GM12801 (cell line): ENCODE results near the gene MEOX2.

Experiments
- TF ChIP-seq, protein P1 (sequence below): IDR thresholded peaks from one replicate; pipeline ENCODE4 v1.5.1; 2011; ENCODE audit warnings: control low read depth; ENCODE audit not compliant: insufficient read length; ENCODE audit errors: extremely low read depth

MEOX2 gene

DNA sequence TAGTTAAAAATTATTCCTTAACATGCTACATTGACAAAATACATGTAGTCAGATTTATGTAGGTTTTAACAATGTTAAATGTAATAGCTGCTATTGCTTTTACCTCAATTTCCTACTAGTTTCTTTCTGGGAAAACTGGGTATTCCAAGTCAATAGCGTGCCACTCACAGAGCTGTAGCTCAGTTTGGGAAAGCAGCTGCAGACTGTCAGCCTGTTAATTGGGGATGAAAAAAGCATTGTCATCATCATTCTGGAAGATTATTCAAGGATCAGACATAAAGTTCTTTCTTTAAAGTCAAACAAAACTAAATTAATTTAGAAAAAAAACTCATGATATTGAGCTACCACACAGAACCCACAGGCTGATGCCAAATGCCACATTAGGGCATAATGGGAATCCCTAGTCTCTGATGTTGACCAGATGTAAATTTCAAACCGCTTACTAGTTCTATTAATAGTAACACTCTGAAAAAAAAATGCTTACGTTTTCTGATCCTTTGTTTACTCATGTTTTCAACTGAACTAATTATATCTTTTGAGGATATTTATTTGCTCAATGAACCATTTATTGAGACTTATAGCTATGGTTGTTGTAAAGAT lies 105.0 kb downstream of the MEOX2 start:
- TF ChIP-seq, protein P1, sequence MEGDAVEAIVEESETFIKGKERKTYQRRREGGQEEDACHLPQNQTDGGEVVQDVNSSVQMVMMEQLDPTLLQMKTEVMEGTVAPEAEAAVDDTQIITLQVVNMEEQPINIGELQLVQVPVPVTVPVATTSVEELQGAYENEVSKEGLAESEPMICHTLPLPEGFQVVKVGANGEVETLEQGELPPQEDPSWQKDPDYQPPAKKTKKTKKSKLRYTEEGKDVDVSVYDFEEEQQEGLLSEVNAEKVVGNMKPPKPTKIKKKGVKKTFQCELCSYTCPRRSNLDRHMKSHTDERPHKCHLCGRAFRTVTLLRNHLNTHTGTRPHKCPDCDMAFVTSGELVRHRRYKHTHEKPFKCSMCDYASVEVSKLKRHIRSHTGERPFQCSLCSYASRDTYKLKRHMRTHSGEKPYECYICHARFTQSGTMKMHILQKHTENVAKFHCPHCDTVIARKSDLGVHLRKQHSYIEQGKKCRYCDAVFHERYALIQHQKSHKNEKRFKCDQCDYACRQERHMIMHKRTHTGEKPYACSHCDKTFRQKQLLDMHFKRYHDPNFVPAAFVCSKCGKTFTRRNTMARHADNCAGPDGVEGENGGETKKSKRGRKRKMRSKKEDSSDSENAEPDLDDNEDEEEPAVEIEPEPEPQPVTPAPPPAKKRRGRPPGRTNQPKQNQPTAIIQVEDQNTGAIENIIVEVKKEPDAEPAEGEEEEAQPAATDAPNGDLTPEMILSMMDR = no peak

DNA sequence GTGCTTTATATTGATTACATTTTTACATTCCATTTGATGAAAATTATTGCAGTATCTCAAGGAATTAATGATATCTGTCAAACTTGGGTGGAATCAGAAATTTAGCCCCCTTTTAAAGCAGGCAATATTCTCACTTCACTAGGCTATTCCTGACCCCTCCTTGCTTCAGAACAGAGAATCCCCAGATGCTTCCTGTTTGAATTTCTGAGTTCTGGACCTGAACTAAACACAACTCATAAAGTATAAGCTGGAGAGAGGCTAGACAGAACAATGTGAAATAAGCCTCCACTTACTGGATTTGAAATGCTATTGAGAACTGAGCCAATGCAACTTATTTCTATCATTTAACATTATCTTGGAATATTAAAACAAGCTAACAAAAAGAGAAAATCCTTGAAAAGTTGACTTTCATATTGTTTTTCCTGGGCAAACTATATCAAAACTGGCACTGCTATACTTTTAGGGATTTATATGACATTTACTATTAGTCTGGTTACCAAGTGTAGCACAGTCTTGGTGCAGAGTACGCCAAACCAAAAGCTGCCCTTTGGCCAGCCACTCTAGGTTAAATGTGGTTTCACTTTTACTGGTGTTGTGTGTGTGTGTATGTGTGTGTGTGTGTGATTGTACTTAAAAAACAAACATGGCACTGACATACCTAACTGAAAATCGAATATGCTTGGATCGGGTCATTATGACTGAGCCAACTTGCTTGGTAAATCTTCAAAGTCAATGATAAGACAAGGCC lies 105.7 kb downstream of the MEOX2 start:
- TF ChIP-seq, protein P1 = no peak

DNA sequence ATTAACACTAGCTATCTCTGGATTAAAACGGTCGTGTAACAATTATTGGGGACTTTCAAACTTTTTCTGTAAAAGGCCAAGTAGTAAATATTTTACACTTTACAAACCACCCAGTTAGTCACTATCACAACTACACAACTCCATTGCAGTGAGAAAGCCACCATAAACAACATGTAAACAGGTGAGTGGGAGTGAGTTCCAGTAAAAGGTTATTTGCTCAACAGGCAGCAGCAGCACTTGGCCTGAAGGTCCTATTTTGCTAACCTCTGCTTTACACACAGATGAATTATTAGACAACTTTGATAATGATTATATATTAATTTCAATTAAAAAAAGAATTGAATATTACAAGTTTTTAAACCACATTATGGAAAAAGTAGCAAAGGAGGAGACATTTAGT lies 108.9 kb downstream of the MEOX2 start:
- TF ChIP-seq, protein P1 = no peak

DNA sequence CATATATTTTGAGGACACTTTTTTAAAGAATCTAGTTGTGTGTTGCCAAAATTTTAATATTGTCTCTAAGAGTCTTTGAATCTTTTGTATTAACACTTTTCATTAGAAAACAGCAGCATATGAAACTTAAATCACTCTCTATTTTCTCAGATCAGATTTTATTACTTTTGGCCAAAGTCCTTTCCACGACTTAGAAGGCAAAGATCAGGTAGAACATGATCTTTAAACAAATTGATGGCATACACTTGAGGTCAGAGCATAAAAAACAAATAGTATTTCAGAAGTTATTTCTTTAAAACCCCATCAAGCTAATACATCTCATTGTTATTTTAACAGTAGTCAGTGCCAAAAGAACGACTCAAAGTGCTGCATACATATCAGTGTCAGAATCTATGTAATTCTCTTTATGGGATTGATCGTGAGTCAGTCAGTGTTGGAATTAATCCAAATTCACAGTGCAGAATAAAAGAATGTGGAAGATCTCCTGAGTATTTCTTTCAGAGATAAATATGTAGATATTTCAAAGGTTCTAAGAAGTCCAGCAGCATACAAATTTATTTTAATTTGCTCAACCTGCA lies 115.1 kb downstream of the MEOX2 start:
- TF ChIP-seq, protein P1 = no peak

DNA sequence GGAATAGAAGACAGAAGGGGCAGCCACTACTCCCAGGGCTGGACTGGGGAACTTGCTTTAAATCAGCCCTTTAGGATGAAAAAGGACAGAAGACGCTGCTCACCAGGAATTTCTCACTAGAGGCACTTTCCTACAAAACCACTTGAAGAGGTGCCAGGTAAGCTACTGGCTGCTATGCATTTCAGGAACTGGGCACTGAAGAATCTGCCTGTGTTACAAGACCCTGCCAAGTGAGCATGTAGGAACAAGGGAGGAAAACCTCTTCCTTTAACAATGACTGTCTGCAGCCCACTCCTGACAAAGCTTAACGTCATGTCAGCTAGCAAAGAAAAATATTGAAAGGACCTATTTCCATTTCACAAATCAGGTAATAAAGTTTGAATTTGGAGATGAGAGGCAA lies 118.8 kb downstream of the MEOX2 start:
- TF ChIP-seq, protein P1 = no peak

DNA sequence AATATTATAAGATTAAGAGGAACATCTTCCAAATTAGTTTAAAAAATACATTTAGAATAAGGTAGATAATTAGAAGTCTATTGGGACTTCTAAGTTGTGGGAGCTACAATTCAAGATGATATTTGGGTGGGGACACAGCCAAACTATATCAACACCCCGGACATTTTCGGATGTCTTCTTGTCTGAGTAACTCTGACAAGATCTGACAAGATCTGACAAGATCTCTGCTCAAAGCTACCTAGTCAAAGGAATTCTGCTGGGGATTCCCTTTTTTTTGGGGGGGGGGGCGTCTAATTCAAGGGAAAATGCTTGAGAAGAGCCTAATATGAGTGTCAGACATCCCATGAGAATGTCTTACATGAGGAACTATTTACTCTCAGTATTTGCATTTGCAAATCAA lies 119.4 kb downstream of the MEOX2 start:
- TF ChIP-seq, protein P1 = no peak

DNA sequence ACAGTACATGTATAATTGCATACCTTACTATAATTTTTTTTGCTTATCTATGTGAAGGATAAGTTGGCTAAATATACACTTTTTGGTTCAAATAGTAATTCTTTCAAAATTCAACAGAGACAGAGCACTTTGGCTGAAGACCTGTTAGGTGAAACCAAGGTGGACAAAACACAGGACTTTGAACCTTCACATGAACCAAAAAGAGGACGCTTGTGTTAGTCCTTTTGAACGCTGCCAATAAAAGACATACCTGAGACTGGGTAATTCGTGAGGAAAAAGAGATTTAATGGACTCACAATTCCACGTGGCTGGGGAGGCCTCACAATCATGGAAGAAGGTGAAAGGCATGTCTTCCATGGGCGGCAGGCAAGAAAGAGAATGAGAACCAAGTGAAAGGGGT lies 120.0 kb downstream of the MEOX2 start:
- TF ChIP-seq, protein P1 = no peak
